OCI-LY3 (cell line): ENCODE data around the gene ULK1.

Experiments
- H2AFZ ChIP-seq: fragments of 200-600, 300-600 bp; shearing (Covaris generic); 2 replicates; pipeline ENCODE4 v1.6.0; 2014; ENCODE audit warnings: antibody characterized with exemption, low read depth, low read length
- H3K27ac ChIP-seq: fragments of 200-600, 300-600 bp; sonication (generic); 2 replicates; pipeline ENCODE4 v1.5.1; 2014; ENCODE audit warnings: mild to moderate bottlenecking, low read length, moderate library complexity, mixed read lengths
- H3K27me3 ChIP-seq: fragments of 200-600, 300-600 bp; sonication (generic); 2 replicates; pipeline ENCODE4 v1.6.1; 2014; ENCODE audit warnings: low read depth, low read length, mixed read lengths
- H3K36me3 ChIP-seq: fragments of 200-600, 300-600 bp; sonication (generic); replicated peaks from 2 replicates; pipeline ENCODE3; 2014; ENCODE audit warnings: low read depth, low read length, mixed read lengths
- H3K4me1 ChIP-seq: fragments of 300-600, 200-600 bp; sonication (generic); 2 replicates; pipeline ENCODE4 v1.6.1; 2014; ENCODE audit warnings: low read length, mixed read lengths
- H3K4me2 ChIP-seq: fragments of 200-600, 300-600 bp; sonication (generic); 2 replicates; pipeline ENCODE4 v1.6.1; 2014; ENCODE audit warnings: low read length, mixed read lengths
- H3K4me3 ChIP-seq: fragments of 300-600, 200-600 bp; sonication (generic); 2 replicates; pipeline ENCODE4 v1.5.1; 2014; ENCODE audit warnings: antibody characterized with exemption, mild to moderate bottlenecking, low read length, moderate library complexity
- H3K79me2 ChIP-seq: fragments of 300-600, 200-600 bp; shearing (Covaris generic); 2 replicates; pipeline ENCODE4 v1.6.1; 2014; ENCODE audit warnings: mild to moderate bottlenecking, low read length, mixed read lengths
- H3K9ac ChIP-seq: fragments of 300-600, 200-600 bp; shearing (Covaris generic); 2 replicates; pipeline ENCODE4 v1.6.0; 2014; ENCODE audit warnings: mild to moderate bottlenecking, low read length, moderate library complexity
- H3K9me3 ChIP-seq: fragments of 200-600, 300-600 bp; shearing (Covaris generic); 2 replicates; pipeline ENCODE4 v1.6.1; 2014; ENCODE audit warnings: low read length, mixed read lengths; ENCODE audit not compliant: insufficient read depth
- H4K20me1 ChIP-seq: fragments of 200-600, 300-600 bp; sonication (generic); 2 replicates; pipeline ENCODE4 v1.6.1; 2016; ENCODE audit warnings: low read length, mixed read lengths; ENCODE audit not compliant: insufficient read depth
- EZH2phosphoT487 ChIP-seq: fragments of 200-600 bp; shearing (Covaris generic); IDR thresholded peaks from 2 replicates; pipeline ENCODE4 v1.6.1; 2018; ENCODE audit warnings: antibody characterized with exemption, mixed run types, low read depth
- TF ChIP-seq, protein P1 (sequence below): fragments of 200-600, 300-600 bp; sonication (generic); IDR thresholded peaks from 2 replicates; pipeline ENCODE4 v1.5.1; 2014; ENCODE audit warnings: antibody characterized with exemption, low read length, low read depth

ULK1 gene

DNA sequence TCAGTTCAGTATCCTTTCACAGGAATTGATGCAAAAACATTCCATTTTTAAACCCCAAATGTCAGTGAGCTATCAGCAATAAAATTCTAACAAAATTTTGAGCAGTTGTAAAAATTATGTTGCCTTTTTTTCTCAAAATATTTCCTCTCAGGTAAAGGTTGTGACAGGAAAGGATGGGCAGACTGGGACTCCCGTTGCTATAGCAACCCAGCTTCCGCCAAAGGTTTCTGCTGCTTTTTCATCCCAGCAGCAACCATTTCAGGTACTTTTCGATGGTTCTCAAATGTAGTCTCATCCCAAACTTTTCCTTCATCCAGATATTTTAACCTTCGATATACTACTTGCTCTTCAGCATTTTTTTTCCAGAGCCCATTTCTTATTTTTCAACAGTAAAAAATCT lies 69.0 kb downstream of the ULK1 start:
- Histone ChIP-seq H3K9me3 (no peaks in the 10 kb centered on the region), H3K4me3 (no peak overlapping the region), H4K20me1 (peaks cover 54% of the 10 kb centered on the region), H3K79me2 (peaks cover 80% of the 10 kb centered on the region), H2AFZ (no peak overlapping the region), H3K36me3 (peaks cover 13% of the 10 kb centered on the region), H3K9ac (no peak overlapping the region), H3K27ac (no peak overlapping the region), H3K4me2 (no peak overlapping the region), H3K27me3 (no peaks in the 10 kb centered on the region), H3K4me1 (no peaks in the 10 kb centered on the region)
- no peak for TF ChIP-seq EZH2phosphoT487
- TF ChIP-seq, protein P1, sequence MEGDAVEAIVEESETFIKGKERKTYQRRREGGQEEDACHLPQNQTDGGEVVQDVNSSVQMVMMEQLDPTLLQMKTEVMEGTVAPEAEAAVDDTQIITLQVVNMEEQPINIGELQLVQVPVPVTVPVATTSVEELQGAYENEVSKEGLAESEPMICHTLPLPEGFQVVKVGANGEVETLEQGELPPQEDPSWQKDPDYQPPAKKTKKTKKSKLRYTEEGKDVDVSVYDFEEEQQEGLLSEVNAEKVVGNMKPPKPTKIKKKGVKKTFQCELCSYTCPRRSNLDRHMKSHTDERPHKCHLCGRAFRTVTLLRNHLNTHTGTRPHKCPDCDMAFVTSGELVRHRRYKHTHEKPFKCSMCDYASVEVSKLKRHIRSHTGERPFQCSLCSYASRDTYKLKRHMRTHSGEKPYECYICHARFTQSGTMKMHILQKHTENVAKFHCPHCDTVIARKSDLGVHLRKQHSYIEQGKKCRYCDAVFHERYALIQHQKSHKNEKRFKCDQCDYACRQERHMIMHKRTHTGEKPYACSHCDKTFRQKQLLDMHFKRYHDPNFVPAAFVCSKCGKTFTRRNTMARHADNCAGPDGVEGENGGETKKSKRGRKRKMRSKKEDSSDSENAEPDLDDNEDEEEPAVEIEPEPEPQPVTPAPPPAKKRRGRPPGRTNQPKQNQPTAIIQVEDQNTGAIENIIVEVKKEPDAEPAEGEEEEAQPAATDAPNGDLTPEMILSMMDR: no peak

DNA sequence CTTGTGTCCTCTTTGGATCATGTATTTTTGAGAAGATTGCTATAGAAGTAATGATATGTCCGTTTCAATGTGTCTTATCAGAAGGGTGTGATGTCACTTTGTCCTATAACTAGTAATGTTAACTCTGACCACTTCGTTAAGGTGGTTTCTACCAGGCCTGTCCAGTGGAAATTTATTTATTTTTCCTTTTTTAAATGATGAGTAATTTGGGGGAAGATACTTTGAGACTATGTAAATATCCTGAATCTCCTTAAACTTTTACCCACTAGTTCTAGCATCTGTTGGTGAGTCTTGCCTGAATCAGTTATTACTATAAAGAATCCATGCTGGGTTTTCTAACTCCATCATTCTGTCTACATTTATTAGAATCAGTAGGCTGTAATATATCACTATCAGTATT lies 70.7 kb downstream of the ULK1 start:
- H3K36me3 ChIP-seq: peaks cover 13% of the 10 kb centered on the region
- H3K9me3 ChIP-seq: no peaks in the 10 kb centered on the region
- no peak overlapping the region for H3K27ac ChIP-seq
- no peaks in the 10 kb centered on the region for H3K4me1 ChIP-seq
- H3K9ac ChIP-seq: no peak overlapping the region
- peaks cover 80% of the 10 kb centered on the region for H3K79me2 ChIP-seq
- H3K4me2 ChIP-seq: no peak overlapping the region
- H2AFZ ChIP-seq: no peak overlapping the region
- no peaks in the 10 kb centered on the region for H3K27me3 ChIP-seq
- H3K4me3 ChIP-seq: no peak overlapping the region
- TF ChIP-seq, protein P1: no peak
- TF ChIP-seq EZH2phosphoT487: no peak
- H4K20me1 ChIP-seq: peaks cover 48% of the 10 kb centered on the region

DNA sequence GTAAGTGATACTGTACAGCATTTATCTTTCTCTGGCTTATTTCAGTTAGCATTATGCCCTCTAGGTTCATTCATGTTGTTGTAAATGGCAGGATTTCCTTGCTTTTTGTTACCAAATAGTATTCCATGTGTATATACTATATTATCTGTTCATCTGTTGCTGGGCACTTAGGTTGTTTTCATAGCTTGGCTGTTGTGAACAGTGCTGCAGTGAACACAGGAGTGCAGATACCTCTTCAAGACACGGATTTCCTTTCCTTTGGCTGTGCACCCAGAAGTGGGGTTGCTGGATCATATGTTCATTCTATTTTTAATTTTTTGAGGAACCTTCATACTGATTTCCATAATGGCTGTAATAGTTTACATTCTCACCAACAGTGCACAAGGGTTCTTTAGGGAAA lies 76.8 kb downstream of the ULK1 start:
- Histone ChIP-seq H3K4me3 (no peak overlapping the region), H3K27ac (no peak overlapping the region), H4K20me1 (peaks cover 28% of the 10 kb centered on the region), H2AFZ (no peak overlapping the region), H3K9me3 (no peaks in the 10 kb centered on the region), H3K36me3 (peaks cover 4% of the 10 kb centered on the region), H3K4me1 (no peaks in the 10 kb centered on the region), H3K9ac (no peak overlapping the region), H3K4me2 (no peak overlapping the region), H3K27me3 (no peaks in the 10 kb centered on the region), H3K79me2 (peaks cover 94% of the 10 kb centered on the region)
- no peak for TF ChIP-seq EZH2phosphoT487
- TF ChIP-seq, protein P1: no peak
